NOMO-1 (cell line): ENCODE results near the gene CCR1.

Experiments
- DNase-seq, 2 experiments: peaks; one replicate each; lab custom pipeline; 2025; ENCODE audit not compliant: unreplicated experiment in 2 of 2; lab: John Stamatoyannopoulos, UW

Gene CCR1

DNA sequence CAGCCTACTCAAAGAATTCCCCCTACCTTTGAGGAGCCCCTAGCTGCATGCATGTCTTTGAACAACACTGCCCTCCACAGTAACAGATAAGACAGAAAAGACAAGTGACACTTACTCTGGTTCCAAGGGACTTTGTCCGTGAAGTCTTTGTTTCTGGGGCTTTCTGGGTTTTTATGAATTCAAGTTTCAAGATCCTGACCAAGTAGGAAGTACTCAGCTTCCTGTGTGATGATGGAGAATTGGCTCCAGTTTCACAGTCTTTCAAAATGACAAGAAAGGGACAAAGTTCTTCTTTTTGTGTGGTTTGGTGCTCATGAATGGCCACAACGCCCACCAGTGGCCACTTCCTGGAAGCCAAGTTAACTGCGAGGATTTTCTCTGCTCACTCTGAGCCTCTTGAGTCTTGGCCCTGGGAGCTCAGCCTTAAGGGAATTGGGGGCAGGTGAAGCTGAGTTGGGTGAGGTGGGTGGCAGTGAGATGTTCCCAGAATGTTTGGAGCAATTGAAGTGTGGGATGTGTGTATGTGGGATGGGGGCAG, at the start of gene CCR1:
TSS of gene CCR1 (minus strand) at position 147 of the 538 bp plus-strand sequence. CDS start 4,000 bp downstream, outside the sequence.
- peak; percentile 62 to 91 for DNase-seq

DNA sequence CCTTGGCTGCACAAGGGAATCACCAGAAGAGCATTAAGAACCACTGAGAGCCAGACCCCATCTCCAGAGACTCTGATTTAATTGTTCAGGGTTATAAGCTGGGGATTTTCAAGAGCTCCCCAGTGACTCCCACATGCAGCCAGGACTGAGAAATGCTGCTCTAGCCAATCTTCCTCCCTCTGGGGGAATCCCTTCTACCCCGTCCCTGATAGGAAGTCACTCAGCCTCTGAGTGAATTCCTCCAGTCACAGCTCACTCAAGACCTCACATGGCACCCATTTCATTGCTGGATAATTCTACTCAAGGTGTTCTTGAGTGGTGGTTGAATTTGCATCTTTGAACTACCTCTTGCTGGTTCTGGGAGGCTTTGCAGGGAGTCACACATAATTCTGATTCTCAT, 44.9 kb upstream of the CCR1 start:
- DNase-seq = no peak

DNA sequence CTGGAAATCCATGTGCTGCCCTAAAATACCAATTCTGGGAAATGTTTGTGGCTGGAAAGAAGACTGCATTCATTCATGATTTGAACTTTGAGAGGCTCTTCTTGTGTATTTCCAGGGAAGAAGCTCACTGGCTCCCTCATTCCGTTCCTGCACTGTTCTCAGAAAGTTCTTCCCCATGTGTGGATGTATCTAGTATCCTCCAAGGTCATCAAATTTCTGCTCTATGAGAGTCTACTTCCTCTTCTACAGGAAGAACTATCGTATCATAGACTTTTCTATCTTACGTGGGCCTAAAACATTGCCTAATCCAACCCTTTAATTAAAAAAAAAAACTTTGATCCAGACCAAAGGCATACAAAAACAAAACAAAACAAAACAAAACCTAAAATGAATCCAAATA, 37.0 kb upstream of the CCR1 start:
- DNase-seq = peak in 1 of 2 experiments; percentile 55

DNA sequence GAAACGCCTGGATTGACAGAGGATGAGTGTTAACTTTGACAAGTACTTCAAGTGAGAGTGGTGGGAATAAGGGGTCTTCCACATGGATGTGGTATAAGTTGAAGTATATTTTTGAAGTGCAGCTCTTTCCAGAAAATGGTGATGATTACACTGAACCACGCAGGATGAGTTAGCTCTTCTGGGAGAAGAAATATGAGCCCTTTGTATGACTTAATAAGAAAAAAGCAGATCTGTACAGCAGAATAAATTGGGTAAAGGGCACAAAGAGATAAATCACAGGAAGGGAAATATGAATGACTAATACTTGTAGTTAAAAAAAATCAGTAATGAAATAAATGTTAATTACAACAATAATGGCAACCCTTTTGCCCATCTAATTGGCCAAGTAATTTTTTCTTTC, 35.4 kb upstream of the CCR1 start:
- DNase-seq = no peak

DNA sequence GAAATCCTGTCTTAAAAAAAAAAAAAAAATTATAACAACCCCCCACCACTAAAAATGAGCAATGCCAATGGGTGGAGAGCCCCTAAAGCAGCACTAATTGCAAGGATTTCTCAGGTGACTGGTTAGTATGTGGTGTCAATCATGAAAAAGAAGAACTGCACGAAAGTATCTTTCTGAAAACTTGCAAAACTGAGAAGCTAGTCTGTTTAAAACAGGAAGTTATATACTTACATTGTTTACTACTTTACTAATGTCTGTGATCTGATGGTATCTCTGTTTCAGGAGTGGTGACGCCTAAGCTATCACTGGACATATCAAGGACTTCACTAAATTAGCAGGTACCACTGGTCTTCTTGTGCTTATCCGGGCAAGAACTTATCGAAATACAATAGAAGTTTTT, 34.0 kb upstream of the CCR1 start, which contains the start of gene CCR3:
TSS of gene CCR3 (plus strand) at position 341 of the 400 bp plus-strand sequence. CDS start 22,699 bp downstream, outside the sequence.
- peak; percentile 57 to 85 for DNase-seq

DNA sequence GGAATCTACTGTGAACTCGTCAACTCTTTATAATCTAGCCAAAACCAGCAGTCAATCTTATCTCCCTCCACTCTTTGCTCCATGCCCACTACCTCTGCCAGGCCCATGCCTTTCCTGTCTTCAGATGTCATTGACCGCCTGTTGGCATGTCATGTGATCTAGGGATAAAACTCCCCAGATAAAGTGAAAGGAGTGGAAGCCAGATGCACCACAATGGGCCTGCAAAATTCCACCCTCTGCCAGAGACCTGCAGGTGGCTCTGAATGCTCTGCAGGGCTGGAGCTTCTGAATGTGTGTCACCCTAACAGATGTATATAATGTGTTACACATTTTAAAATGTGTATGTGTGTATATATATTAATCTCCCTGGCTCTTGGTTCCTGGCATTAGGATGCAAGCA, 31.8 kb upstream of the CCR1 start:
- no peak for DNase-seq

DNA sequence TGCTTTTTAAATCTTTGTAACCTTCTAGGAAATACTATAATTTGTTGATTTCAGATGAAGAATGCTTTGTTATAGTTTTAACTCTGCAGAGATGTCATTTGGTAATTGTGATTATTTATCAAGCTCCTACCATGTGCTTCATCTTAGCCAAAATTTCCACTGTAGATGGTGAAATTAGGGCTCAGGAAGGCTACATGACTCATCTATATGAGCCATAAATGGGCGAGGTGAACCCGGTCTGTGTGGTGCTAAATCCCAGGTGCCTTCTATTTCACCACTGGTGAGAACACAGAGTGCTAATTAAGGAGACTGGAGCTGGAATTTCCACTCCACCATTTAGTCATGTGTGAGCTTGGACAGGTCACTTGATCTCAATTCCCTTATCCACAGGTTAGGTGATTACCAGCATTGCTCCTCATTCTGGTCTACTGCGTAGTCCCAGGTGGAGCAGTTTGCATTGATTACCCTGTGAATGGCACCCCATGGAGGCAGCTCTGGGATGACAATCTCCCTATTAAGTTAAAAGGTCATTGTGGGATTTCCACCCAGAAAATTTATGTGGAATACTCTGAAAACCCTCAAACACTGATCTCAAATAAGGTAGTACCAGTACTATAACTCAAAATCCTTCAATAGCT, 31.3 kb upstream of the CCR1 start:
- no peak for DNase-seq

DNA sequence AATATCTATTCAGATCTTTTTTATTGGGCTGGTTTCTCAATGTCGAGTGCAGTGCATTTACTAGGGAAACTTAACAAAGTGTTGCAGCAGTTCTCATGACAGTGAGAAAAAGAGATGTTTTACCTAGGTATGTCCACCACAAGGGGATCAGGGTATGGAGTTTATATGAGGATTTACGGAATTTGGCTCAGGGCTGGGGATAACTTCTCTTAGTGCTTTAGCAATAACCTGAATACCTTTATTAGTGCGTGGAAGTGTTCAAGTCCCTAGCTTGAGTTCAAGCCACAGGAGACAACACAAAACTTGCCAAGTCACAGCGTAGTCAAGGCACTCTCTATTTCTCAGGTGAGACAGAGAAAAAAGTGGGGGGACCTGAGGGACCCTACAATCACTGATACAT, 30.3 kb upstream of the CCR1 start:
- no peak for DNase-seq

DNA sequence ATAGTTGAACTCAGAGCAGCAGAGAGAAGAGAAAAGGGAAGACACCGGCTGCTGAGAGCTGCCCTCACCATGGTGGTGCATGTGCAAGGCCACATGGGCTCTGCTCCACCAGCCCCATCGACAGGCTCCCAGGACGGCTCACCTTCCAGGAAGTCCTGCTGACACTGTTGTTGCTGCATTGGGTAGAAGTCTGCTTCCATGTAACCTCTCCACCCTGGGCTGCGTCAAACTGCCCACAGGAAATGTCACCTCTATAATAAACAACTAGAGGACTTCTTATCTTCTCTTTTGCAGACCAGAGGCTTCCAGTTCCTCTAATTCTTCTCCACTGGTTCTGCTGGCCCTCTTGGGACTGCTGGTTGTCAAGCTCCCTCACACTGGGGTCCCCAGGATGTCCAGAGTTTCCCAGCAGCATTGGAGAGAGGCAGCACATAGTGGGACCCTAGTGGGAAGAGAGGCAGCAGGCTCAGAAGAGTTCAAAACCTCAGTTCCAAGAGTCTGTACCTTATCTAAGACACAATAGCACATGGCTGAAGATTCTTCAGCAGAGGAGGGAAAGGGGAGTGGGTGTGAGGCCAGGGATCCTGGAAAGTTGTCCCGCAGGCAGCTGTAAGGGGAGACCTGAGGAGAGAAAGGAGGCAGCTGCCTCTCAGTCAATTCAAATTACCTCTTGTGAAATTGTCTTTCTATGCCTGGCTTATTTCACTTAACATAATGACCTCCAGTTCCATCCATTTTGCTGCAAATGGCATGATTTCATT, 28.4 kb upstream of the CCR1 start:
- DNase-seq = peak in 1 of 2 experiments; percentile 16

DNA sequence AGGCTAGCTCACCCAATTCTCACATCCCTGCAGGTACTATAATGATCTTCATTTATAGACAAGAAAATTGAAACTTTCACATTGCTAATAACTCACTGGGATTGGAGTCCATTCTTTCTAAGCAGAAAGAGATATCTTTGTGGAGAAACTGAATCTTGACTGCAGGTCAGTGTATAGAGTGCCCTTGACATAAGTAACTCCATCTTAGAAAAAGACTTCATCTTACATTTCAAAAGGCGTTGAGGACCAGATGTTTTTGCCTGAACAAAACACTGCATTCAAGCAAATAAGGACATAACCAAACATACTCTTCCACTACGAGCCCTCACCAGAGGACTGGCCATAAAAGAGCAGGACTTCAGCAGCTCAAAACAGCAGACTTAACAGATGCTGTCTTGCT, 27.3 kb upstream of the CCR1 start:
- no peak for DNase-seq

DNA sequence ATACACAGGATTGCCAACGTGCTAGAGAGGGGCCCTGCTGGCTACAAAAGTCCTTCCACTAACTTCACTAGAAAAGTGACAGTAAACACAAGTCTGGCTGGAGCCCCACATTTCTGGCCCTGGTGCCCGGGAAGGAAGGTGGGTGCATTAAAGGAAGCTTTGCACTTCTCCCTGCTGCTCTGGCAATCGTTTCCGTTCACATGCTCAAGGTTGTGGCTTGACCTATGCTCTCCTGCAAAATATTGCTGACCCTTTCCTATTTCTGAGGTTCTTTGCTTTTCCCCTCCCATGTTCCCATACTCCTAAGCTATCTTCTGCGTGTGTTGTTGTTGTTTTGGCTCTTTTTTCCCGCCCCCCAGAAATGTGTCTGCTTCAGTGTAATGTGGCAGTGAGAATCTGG, 25.1 kb upstream of the CCR1 start:
- DNase-seq = no peak

DNA sequence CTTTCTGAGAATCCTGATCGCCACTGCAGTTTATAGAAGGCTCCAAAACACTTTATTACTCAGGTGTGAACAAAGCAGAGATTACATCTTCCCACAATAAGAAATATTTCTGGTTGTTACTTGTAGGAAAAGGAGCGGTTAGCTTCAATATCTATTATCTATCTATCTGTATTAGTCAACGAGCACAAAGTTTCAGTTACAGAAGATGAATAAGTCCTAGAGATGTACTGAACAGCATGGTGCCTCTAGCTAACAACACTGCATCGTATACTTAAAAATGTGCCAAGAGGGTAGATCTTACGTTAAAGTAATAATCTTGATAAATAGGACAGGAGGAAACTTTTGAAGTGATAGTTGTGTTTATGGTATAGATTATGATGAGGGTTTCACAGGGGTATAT, 23.2 kb upstream of the CCR1 start:
- DNase-seq = no peak

DNA sequence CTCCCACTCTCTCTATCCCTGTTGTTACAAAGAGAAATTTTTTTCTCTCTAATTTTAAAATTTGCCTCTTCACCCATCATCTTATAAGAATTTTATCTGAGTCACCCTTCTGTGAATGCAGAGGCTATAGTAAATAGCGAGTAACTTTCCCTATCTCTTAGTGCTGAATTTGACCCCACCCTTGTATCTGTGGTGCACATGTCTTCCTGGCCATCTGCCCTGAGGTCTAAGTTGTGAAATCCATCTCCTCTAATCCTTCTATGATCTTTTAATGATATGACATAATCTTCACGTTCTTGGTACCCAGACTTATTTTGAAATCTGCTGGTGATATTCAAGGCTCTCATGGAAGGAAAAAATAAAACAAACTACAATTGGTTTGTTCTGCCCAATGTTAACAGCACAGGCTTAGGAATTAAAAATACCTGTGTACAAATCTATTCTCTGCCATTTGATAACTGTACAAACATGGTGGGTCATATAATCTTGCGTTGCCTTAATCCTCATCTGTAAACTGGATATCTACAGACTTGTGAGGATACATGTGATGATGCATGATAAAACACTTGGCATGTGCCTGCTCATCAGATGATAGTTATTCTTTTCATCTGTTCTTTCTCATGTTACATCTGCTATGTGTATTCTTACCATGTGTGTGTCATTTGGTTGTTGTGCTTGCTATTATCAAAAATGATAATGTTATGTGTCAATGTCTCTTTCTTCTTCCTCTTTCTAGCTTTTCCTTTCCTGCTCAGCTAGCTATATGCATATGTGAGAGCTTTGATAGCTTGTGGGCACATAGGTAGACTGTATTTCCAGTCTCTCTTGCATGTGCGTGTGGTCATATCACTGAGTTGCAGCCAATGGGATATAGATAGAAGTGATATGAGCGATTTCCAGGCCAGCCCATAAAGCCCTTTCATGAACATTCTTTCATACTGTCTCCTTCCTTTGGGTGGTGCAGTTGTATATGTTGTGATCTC, 20.4 kb upstream of the CCR1 start:
- peak; percentile 86 to 97 for DNase-seq

DNA sequence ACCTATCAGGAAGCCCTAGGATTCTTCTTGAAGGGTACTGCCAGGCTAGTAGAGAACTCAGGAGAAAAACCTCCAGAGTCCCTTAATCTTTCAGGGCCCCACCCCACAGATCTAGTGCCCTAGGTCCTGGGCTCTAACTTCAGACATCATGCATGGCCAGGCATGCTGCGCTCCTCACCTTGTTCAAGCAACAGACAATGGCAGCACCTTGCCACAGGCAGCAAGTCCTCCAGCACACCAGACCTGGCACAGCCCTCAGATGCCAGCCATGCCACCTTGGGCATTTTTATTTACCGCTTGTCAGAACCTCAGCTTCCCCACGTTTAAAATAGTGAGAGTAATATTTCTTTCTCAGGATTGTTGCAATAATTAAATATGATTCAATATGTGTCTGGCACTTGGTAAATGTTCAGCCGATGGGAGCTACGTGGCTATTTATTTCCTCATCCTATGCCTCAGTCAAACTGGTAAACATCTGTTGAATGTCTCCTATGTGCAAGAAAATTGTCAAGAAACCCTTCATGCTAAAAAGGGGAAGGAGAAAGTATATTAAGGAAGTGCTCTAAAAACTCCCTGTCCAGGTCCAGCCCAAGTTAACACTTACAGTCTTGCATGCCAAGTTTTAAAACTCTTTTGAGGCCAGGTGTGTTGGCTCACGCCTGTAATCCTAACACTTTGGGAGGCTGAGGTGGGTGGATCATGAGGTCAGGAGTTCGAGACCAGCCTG, 14.5 kb upstream of the CCR1 start:
- peak; percentile 85 to 98 for DNase-seq

DNA sequence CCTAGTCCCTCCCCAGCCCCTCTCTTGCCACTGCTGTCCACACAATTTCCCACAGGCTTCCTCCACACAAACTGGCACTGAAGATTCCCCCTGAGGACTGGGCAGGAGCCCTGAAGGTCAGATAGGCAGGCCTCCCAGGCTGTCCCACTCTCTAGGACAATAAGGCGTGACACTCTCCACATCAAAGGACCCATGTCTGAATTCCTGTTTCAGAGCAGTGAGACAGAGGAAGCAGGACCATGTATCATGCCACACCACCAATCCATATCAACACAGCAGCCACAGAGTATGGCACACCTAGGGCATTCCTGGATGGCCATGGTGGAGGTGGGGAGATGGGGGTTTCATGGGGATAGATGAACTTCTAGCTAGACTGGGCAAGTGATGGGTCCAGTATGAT, 13.8 kb upstream of the CCR1 start:
- DNase-seq = no peak

DNA sequence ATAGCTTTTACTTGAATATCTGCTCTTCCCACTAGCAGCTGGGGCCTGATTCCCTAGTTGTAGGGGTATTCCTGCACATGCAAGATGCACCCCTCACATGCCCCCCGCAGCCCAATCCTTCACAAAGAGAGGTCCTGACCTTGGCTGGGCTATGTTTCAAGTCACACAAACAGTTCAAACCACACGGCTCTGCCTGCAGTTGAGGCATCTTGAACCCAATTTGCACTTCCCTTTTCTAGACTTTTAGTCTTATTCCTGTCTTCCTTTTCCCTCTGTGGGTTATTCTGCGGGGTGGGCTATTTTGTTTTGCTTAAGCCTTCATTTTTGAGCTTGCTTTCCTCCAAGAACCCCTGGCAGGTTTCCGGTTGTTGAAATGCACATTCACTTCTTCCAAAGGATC, 13.3 kb upstream of the CCR1 start:
- peak; percentile 64 to 83 for DNase-seq

DNA sequence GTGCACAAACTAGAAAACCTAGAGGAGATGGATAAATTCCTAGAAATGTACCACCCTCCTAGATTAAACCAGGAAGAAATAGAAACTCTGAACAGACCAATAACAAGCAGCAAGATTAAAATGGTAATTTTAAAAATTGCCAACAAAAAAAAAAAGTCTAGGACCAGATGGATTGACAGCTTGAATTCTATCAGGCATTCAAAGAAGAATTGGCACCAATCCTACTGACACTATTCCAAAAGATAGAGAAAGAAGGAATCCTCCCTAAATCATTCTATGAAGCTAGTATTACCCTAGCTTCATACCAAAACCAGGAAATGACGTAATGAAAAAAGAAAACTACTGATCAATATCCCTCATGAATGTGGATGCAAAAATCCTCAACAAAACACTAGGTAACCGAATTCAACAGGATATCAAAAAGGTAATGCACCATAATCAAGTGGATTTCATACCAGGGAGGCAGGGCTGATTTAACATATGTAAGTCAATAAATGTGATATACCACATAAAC, 10.1 kb upstream of the CCR1 start:
- DNase-seq = no peak

DNA sequence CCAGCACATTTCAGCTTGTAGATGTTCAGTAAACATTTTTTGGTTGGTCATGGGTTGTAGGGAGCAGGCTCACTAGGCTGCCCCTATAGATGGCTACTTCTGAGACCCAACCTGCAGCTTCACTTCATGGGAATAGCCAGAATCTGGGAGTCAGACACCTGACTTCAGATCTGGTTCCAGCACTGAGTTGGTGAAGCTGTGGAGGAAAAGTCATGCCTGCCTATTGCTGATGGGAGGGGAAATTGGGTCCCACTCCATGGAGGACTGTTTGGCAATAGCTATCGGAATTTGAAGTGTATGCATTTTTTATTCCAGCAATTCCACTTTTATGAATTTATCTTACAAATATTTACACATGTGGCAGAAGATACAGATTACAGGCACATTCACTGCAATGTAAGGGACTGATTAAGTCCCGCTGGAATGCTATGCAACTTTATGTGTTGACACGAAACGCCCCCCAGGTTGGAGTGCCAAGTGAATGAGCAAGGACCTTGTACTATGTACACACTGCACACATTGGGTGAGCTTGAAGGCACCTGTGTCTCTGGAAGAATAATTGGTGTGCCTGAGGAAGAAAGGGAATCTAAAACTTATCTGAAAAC, 7.8 kb upstream of the CCR1 start:
- DNase-seq = no peak

DNA sequence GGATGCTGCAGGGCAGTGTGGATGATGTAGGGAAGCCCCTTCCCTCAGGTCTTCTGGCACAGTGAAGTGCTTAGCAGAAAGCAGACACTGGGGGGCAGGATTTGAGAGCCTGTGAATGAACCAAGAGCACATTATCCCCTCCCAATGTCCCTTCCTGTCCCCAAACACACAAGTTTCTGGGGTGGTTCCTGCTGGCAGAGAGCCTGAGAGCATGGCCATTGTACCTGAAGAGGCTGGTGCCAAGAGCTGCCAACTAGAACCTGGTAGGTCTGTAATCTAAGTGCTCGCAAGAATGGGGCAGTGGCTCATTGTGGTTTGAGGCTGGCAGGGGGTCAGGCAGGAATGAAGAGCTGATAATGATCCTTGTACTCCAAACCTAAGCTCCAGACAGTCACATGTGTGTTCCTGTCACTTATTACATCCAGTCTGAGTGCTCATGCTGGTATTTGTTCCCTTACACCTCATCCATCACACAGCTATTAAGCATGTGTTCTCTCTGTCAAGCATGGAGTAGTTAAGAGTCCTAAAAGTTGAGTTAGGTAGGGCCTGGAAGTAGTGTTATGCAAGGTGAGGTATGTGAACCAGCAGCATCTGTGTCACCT, 6.7 kb upstream of the CCR1 start:
- peak; percentile 17 to 30 for DNase-seq
